Fibroblast of skin of scalp (primary cell): Measurements from ENCODE around the gene IRF9.
"Not testable (repeated sequence)": the region's sequence is repeated elsewhere in the genome, so short reads cannot be mapped to it uniquely, and the experiment has no call there.

Experiments used
- DNase-seq: peaks from one replicate; pipeline ENCODE4 v3.0.0-alpha.2; 2013

Gene IRF9

DNA sequence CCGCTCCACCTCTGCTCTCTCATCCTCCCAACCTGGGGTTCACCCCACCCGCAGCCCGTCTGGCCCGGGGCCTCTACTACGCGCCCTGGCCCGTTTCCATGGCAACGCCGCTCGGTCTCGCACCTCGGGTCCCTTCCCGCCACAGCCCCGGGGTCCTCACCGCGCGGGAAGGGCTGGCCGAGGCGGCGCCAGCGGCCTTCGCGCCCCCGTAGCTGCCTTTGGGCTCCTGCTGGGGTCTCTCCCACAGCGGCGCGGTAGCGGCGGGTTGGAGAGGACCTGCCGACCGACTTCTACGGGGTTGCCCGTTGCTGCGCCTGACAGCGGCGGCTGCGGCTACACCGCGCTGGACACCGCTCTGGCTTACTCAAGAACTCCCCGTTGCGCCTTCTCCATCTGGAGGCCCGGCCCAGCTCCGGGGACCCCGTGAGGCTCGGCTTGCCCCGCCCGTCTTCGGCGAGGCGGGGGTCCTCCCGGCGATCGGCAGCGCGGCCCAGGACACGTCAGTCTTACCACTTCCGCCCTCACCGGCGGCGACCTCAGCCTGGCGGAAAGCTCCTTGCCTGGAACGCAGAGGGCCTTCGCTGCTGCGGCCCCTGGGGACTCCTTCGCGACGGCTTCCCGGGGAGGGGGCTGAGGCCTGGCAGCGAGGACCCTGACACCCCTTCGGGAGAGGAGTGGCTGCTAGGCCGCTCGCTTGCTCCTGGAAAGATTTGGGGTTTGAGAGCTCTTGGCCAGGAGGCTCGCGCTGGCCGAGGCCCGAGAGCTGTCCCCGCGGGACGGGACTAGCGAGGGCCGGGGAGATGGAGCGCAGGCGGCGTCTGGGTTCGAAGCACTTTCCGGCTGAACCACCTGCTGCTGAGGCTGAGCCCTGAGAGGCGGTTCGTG lies 34.4 kb downstream of the IRF9 start, which contains the start of gene TM9SF1:
Gene TM9SF1, minus strand, starts transcription at position 256 of the 885 bp plus-strand sequence. CDS start 422 bp downstream, outside the sequence.
- peak; percentile 88 for DNase-seq

- no peak for DNase-seq
Measured at GRCh38 chr14:24196071-24197055, 35.3 kb downstream of the IRF9 start.

DNA sequence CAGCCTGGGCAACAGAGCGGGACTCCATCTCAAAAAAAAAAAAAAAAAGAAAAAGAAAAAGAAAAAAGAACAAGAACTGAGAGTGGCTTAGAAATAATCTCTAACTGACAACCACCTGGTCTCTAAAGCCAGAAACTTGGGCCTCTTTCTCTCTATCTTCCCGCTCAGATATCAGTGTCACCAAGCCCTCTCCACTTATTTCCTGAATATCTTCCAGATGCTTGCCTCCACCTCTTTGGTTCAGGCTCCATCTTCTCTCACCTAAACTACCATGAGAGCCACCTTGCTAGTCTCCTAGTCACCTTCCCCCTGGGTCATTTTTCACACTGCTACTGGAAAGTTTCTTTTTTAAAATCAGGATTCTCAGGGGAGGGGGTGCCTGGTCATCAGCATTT lies 36.0 kb downstream of the IRF9 start:
- DNase-seq = no peak

DNA sequence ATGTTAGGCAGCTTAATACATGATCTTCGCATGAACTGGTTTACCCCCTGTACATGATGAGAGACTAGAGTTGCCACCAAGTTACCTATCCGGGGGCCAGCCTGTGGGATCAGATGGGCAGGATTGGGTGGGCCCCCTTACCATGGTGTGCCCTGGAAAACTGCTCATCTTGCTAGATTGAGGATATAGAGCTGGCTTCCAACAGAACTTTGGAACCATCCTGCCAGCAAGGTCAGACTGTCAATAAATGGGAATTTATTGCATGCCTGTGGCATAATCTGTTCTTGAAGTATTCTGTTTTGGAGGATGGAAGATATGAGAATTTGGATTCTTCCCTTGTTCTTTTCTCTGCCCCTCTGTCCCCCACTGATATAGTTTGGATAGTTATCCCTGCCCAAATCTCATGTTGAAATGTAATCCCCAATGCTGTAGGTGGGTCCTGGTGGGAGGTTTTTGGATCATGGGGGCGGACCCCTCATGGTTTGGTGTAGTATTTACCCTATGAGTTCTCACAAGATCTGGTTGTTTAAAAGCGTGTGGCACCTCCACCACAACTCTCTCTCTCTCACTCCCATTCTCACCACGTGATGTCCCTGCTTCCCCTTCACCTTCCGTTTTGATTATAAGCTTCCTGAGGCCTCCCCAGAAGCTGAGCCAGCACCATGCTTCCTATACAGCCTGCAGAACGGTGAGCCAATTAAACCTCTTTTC lies 37.9 kb downstream of the IRF9 start:
- no peak for DNase-seq

GRCh38 chr14:24202538-24202937 lies 41.5 kb downstream of the IRF9 start:
- not testable (repeated sequence) for DNase-seq

- DNase-seq = not testable (repeated sequence)
Measured at GRCh38 chr14:24203249-24203886, 42.3 kb downstream of the IRF9 start.

GRCh38 chr14:24204163-24205146 lies 43.4 kb downstream of the IRF9 start:
- DNase-seq = no peak

- DNase-seq = no peak
Measured at GRCh38 chr14:24206260-24207103, 45.4 kb downstream of the IRF9 start.

DNA sequence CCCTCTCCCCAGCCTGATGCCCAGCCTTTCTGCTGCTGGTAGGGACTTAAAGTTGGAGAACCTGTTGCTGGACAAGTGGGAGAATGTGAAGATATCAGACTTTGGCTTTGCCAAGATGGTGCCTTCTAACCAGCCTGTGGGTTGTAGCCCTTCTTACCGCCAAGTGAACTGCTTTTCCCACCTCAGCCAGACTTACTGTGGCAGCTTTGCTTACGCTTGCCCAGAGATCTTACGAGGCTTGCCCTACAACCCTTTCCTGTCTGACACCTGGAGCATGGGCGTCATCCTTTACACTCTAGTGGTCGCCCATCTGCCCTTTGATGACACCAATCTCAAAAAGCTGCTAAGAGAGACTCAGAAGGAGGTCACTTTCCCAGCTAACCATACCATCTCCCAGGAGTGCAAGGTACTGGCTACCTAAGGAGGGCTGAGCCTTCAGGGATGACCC lies 46.1 kb downstream of the IRF9 start:
- DNase-seq = no peak

DNA sequence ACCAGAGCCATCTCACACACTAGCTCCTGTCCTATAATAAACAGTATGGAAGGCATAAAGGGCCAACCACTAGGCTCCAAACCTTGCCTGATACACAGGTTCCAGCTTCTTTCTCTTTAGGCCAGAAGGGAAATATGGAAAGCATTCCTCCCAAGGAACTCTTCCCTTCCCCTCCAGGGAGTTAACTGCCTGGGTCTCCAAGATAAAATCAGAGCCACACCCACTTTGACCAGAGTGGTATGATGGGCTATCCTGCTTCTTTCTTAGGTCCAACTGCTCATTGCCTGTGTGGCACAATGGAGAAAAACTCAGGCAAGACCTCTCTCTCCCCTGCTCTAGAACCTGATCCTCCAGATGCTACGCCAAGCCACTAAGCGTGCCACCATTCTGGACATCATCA lies 46.6 kb downstream of the IRF9 start:
- DNase-seq = no peak

DNA sequence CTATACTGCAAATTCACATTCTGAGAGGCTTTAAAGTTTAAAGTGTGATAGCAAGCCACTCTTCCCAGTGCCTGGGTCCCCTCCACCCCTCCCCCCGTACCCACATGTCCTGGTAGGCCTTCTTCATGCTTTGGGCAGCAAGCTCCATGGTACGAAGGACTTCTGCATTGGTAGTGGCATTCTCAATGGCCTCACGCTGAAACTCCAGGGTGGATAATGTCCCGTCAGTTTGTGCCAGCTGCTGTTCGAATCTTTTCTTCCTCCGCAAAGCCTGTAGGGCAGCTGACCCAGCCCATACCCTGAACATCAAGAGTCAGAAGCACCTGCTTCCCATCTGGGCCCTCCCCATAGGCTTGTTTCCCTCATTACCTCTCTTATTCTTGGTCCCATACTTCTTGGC lies 50.2 kb downstream of the IRF9 start:
- no peak for DNase-seq

DNA sequence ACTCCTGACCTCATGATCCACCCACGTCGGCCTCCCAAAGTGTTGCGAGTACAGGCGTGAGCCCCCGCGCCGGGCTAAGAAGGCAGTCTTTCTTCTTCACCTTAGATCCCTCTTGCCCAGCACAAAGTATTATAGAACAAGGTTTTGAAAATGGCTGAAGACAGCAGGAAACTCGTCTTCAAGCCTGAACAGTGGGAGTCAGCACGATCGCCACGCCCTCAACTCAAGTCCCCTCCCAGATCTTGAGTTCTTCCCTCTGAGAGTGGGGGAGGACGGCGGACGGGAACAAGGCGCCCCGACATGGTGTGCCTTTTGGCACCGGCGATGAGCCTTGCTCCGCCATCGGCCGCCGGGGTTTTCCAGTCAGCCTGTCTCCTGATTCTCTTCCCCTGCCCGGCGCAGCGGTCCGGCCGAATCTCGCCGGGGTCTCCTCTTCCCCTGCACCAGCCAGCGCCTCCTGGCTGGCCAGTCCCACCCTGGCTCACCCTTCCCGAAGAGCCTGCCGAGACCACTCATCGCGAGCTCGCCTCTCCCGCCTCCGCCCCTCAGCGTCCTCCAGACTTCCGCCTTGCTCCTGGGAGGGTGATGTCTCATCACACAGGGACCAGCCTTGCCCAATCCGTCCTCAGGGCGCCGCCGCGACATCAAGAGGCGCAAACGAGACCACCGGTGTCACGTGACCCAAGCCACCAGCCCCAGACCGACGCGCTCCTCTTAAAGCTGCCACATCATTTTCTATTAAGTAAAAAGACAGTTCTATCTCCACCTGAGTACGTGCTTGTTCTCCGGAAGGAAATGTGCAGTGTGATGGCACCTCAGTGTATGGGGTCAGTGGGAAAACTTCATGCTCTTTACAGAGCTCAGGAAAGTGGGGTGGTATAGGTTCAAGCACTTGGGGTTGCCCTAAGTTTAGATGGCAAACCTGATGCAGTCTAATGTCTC lies 52.1 kb downstream of the IRF9 start, which contains the start of gene CHMP4A:
Gene CHMP4A, minus strand, starts transcription at position 565 of the 942 bp plus-strand sequence. Its CDS starts 49 bp downstream, at position 516.
- peak; percentile 99 for DNase-seq

DNA sequence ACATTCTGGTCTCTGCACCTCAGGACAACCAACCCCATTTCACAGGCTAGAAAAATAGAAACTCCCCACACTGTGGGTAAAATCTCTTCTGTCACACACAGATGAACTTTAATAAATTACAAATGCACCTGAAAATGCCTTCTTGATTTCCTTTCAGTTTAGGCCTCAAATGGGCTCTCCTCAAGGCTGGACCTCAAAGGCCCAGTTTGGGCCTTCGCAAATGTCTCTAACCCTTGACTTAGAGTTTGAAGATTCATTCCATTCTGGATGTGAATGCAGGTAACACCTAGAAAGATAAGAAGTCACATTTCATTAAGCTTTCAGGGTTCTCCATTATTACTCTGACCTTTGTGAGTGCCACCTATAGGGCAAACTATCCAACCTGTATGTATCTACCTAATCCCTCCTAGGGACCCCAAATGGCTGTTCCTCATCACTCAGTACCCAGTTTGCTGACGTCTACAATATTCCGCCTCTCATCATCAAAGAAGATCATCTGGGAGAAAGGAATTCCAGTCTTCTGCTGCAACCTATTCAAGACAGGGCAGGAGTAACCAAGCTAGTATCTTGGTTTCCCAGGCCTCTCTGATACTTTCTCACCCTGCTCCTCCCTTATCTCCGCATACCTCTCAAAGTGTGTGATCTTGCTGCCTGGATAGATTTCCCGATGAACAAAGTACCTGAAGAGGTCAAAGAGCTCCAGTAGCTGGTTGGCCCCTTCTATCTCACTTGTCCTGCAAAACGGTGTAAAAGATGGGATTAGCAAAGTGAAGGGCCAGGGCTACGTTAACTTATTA lies 53.0 kb downstream of the IRF9 start:
- no peak for DNase-seq

DNA sequence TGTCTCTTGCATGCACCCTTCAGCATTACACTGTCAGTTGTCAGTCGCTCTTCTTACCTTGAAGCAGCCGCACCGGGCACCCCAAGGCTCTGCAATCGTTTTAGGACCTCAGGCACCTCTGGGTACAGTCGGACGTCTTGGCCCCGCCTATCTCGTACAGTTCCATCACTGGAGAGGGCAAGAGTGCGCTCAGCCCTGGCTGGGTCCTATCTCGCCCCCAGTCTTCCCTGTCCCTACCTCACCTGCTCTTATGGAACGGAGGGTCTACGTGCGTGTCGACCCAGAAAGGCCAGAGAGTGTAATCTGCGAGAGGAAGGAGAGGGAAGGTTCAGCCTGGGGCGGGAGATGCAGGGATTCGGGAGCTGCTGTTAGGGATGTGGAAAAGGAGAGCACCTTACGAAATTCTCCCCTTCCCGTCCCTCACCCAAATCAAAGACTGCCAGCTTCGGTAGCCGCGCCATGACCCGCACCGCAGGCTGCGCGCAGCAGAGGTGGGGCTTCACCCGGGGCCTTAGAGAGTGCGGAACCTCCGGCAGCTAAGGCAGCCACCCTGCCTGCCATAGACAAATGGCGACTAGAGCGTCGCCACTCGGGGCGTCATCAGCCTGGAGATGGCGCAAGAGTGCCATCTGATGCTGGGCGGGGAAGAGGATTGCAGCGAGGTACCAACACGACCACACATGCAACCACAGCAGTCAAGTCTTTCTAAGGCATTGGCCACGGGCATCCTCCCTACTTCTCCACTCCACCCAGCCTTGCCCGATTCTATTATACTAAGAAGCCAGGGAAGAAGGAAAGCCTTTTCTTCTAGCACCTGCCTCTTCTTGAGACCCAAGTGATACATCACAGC lies 54.7 kb downstream of the IRF9 start, which contains the start of gene MDP1:
Gene MDP1, minus strand, starts transcription at position 572 of the 850 bp plus-strand sequence. Its CDS starts 111 bp downstream, at position 461.
- peak; percentile 87 for DNase-seq
